ENCODE results near the gene NPEPL1.

The NPEPL1 gene

GRCh38 chr20:58657986-58658385 lies 34.6 kb upstream of the NPEPL1 start:
- H3K4me3 ChIP-seq (ENCODE audit: low read depth in 1 of 5, low read length in 5 of 5) = no peak overlapping the region
- no peaks in the 10 kb centered on the region for H3K27me3 ChIP-seq (ENCODE audit: control insufficient read depth in 5 of 5, insufficient read depth in 4 of 5, low read length in 5 of 5)
- H3K36me3 ChIP-seq (ENCODE audit: control insufficient read depth in 5 of 5, insufficient read depth in 5 of 5, low read length in 5 of 5) = peaks cover 4 to 15% (median 11%) of the 10 kb centered on the region in 5 donors
- H3K9ac ChIP-seq (ENCODE audit: low read length in 5 of 5) = no peak overlapping the region
- no peak overlapping the region for H3K27ac ChIP-seq (ENCODE audit: low read depth, low read length)
- H3K9me3 ChIP-seq (ENCODE audit: control insufficient read depth in 5 of 5, low read length in 5 of 5) = no peaks in the 10 kb centered on the region
- H3K4me1 ChIP-seq (ENCODE audit: control insufficient read depth in 5 of 5, insufficient read depth in 5 of 5, low read length in 5 of 5) = peaks cover 2 to 53% (median 46%) of the 10 kb centered on the region in 5 donors

GRCh38 chr20:58658760-58659159 lies 33.8 kb upstream of the NPEPL1 start:
- Histone ChIP-seq H3K4me3 (ENCODE audit: low read depth in 1 of 5, low read length in 5 of 5) (no peak overlapping the region), H3K4me1 (ENCODE audit: control insufficient read depth in 5 of 5, insufficient read depth in 5 of 5, low read length in 5 of 5) (peaks cover 0 to 48% (median 41%) of the 10 kb centered on the region in 5 donors), H3K9ac (ENCODE audit: low read length in 5 of 5) (peak overlapping the region in 1 of 5 donors; percentile 10), H3K36me3 (ENCODE audit: control insufficient read depth in 5 of 5, insufficient read depth in 5 of 5, low read length in 5 of 5) (peaks cover 7 to 18% (median 15%) of the 10 kb centered on the region in 5 donors), H3K27me3 (ENCODE audit: control insufficient read depth in 5 of 5, insufficient read depth in 4 of 5, low read length in 5 of 5) (no peaks in the 10 kb centered on the region), H3K9me3 (ENCODE audit: control insufficient read depth in 5 of 5, low read length in 5 of 5) (no peaks in the 10 kb centered on the region), H3K27ac (ENCODE audit: low read depth, low read length) (no peak overlapping the region)

GRCh38 chr20:58659841-58660240 lies 32.8 kb upstream of the NPEPL1 start:
- peaks cover 7 to 27% (median 18%) of the 10 kb centered on the region in 5 donors for H3K36me3 ChIP-seq (ENCODE audit: control insufficient read depth in 5 of 5, insufficient read depth in 5 of 5, low read length in 5 of 5)
- no peaks in the 10 kb centered on the region for H3K9me3 ChIP-seq (ENCODE audit: control insufficient read depth in 5 of 5, low read length in 5 of 5)
- H3K4me1 ChIP-seq (ENCODE audit: control insufficient read depth in 5 of 5, insufficient read depth in 5 of 5, low read length in 5 of 5) = peaks cover 0 to 48% (median 36%) of the 10 kb centered on the region in 5 donors
- no peaks in the 10 kb centered on the region for H3K27me3 ChIP-seq (ENCODE audit: control insufficient read depth in 5 of 5, insufficient read depth in 4 of 5, low read length in 5 of 5)
- H3K4me3 ChIP-seq (ENCODE audit: low read depth in 1 of 5, low read length in 5 of 5) = no peak overlapping the region
- H3K9ac ChIP-seq (ENCODE audit: low read length in 5 of 5) = peak overlapping the region in 2 of 5 donors; percentile 33 to 46
- no peak overlapping the region for H3K27ac ChIP-seq (ENCODE audit: low read depth, low read length)

GRCh38 chr20:58660855-58661597 lies 31.6 kb upstream of the NPEPL1 start:
- no peak overlapping the region for H3K4me3 ChIP-seq (ENCODE audit: low read depth in 1 of 5, low read length in 5 of 5)
- H3K36me3 ChIP-seq (ENCODE audit: control insufficient read depth in 5 of 5, insufficient read depth in 5 of 5, low read length in 5 of 5) = peaks cover 3 to 29% (median 18%) of the 10 kb centered on the region in 5 donors
- H3K9me3 ChIP-seq (ENCODE audit: control insufficient read depth in 5 of 5, low read length in 5 of 5) = no peaks in the 10 kb centered on the region
- H3K4me1 ChIP-seq (ENCODE audit: control insufficient read depth in 5 of 5, insufficient read depth in 5 of 5, low read length in 5 of 5) = peaks cover 0 to 39% (median 24%) of the 10 kb centered on the region in 5 donors
- peak overlapping the region in 2 of 5 donors; percentile 21 to 32 for H3K9ac ChIP-seq (ENCODE audit: low read length in 5 of 5)
- H3K27ac ChIP-seq (ENCODE audit: low read depth, low read length) = no peak overlapping the region
- no peaks in the 10 kb centered on the region for H3K27me3 ChIP-seq (ENCODE audit: control insufficient read depth in 5 of 5, insufficient read depth in 4 of 5, low read length in 5 of 5)

GRCh38 chr20:58661598-58662473 lies 30.8 kb upstream of the NPEPL1 start:
- Histone ChIP-seq H3K4me1 (ENCODE audit: control insufficient read depth in 5 of 5, insufficient read depth in 5 of 5, low read length in 5 of 5) (peaks cover 0 to 32% (median 18%) of the 10 kb centered on the region in 5 donors), H3K36me3 (ENCODE audit: control insufficient read depth in 5 of 5, insufficient read depth in 5 of 5, low read length in 5 of 5) (peaks cover 5 to 29% (median 19%) of the 10 kb centered on the region in 5 donors), H3K27me3 (ENCODE audit: control insufficient read depth in 5 of 5, insufficient read depth in 4 of 5, low read length in 5 of 5) (no peaks in the 10 kb centered on the region), H3K9ac (ENCODE audit: low read length in 5 of 5) (peak overlapping the region in 2 of 5 donors; percentile 21 to 25), H3K4me3 (ENCODE audit: low read depth in 1 of 5, low read length in 5 of 5) (no peak overlapping the region), H3K27ac (ENCODE audit: low read depth, low read length) (no peak overlapping the region), H3K9me3 (ENCODE audit: control insufficient read depth in 5 of 5, low read length in 5 of 5) (no peaks in the 10 kb centered on the region)

DNA sequence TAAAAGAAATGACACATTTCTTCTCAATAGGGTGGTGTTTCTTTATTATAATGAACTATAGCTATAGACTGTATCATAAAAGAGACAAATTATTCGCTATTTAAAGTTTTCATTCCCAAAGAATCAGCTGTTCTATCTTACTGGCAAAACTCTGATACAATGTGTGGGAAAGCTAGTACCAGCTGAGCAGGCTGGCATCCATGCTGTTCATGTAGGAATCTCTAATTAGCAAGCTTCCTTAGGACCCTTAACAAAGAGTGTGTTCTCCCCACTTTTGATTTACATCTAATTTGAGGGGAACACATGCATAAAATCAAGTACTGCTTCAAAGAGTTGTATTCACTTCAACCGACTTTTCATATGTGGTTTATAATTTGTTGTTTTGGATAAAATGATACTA lies 28.3 kb upstream of the NPEPL1 start:
- no peak overlapping the region for H3K4me3 ChIP-seq (ENCODE audit: low read depth in 1 of 5, low read length in 5 of 5)
- no peaks in the 10 kb centered on the region for H3K27me3 ChIP-seq (ENCODE audit: control insufficient read depth in 5 of 5, insufficient read depth in 4 of 5, low read length in 5 of 5)
- H3K4me1 ChIP-seq (ENCODE audit: control insufficient read depth in 5 of 5, insufficient read depth in 5 of 5, low read length in 5 of 5) = peaks cover 0 to 20% (median 0%) of the 10 kb centered on the region in 5 donors
- peaks cover 9 to 49% (median 39%) of the 10 kb centered on the region in 5 donors for H3K36me3 ChIP-seq (ENCODE audit: control insufficient read depth in 5 of 5, insufficient read depth in 5 of 5, low read length in 5 of 5)
- H3K27ac ChIP-seq (ENCODE audit: low read depth, low read length) = no peak overlapping the region
- no peak overlapping the region for H3K9ac ChIP-seq (ENCODE audit: low read length in 5 of 5)
- no peaks in the 10 kb centered on the region for H3K9me3 ChIP-seq (ENCODE audit: control insufficient read depth in 5 of 5, low read length in 5 of 5)

GRCh38 chr20:58664883-58665282 lies 27.7 kb upstream of the NPEPL1 start:
- Histone ChIP-seq H3K36me3 (ENCODE audit: control insufficient read depth in 5 of 5, insufficient read depth in 5 of 5, low read length in 5 of 5) (peaks cover 12 to 55% (median 45%) of the 10 kb centered on the region in 5 donors), H3K27ac (ENCODE audit: low read depth, low read length) (no peak overlapping the region)

DNA sequence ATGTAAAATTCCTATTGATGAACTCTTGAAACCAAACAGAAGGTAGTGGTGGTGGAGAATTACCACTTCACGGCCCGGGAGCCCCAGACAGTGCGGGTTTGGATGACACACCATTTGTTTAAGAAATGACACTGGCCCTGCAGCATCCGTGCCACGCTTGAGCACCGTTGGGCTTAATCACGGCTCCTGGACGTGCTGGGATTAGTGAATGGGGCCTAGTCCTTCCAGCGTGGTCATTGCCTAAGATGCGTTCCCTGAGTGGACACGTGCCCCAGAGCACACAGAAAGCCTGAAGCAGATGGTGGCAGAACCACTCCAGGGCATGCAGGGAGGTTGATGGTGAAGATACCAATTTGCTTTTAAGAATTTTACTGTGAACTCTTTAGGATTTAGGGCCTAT lies 27.0 kb upstream of the NPEPL1 start:
- no peaks in the 10 kb centered on the region for H3K9me3 ChIP-seq (ENCODE audit: control insufficient read depth in 5 of 5, low read length in 5 of 5)
- H3K9ac ChIP-seq (ENCODE audit: low read length in 5 of 5) = no peak overlapping the region
- no peak overlapping the region for H3K4me3 ChIP-seq (ENCODE audit: low read depth in 1 of 5, low read length in 5 of 5)
- peaks cover 0 to 11% (median 0%) of the 10 kb centered on the region in 5 donors for H3K4me1 ChIP-seq (ENCODE audit: control insufficient read depth in 5 of 5, insufficient read depth in 5 of 5, low read length in 5 of 5)
- peaks cover 19 to 62% (median 52%) of the 10 kb centered on the region in 5 donors for H3K36me3 ChIP-seq (ENCODE audit: control insufficient read depth in 5 of 5, insufficient read depth in 5 of 5, low read length in 5 of 5)
- no peaks in the 10 kb centered on the region for H3K27me3 ChIP-seq (ENCODE audit: control insufficient read depth in 5 of 5, insufficient read depth in 4 of 5, low read length in 5 of 5)
- no peak overlapping the region for H3K27ac ChIP-seq (ENCODE audit: low read depth, low read length)

More at GRCh38 chr20:58664883-58665282, 27.7 kb upstream of the NPEPL1 start:
- no peaks in the 10 kb centered on the region for H3K9me3 ChIP-seq (ENCODE audit: control insufficient read depth in 5 of 5, low read length in 5 of 5)
- H3K27me3 ChIP-seq (ENCODE audit: control insufficient read depth in 5 of 5, insufficient read depth in 4 of 5, low read length in 5 of 5) = no peaks in the 10 kb centered on the region
- H3K4me1 ChIP-seq (ENCODE audit: control insufficient read depth in 5 of 5, insufficient read depth in 5 of 5, low read length in 5 of 5) = peaks cover 0 to 15% (median 0%) of the 10 kb centered on the region in 5 donors
- no peak overlapping the region for H3K4me3 ChIP-seq (ENCODE audit: low read depth in 1 of 5, low read length in 5 of 5)
- peak overlapping the region in 1 of 5 donors; percentile 48 for H3K9ac ChIP-seq (ENCODE audit: low read length in 5 of 5)

- no peaks in the 10 kb centered on the region for H3K27me3 ChIP-seq (ENCODE audit: control insufficient read depth in 5 of 5, insufficient read depth in 4 of 5, low read length in 5 of 5)
- no peak overlapping the region for H3K4me3 ChIP-seq (ENCODE audit: low read depth in 1 of 5, low read length in 5 of 5)
- H3K9ac ChIP-seq (ENCODE audit: low read length in 5 of 5) = peak overlapping the region in 1 of 5 donors; percentile 48
- H3K27ac ChIP-seq (ENCODE audit: low read depth, low read length) = no peak overlapping the region
- H3K36me3 ChIP-seq (ENCODE audit: control insufficient read depth in 5 of 5, insufficient read depth in 5 of 5, low read length in 5 of 5) = peaks cover 24 to 63% (median 49%) of the 10 kb centered on the region in 5 donors
- H3K4me1 ChIP-seq (ENCODE audit: control insufficient read depth in 5 of 5, insufficient read depth in 5 of 5, low read length in 5 of 5) = peaks cover 0 to 6% (median 0%) of the 10 kb centered on the region in 5 donors
- no peaks in the 10 kb centered on the region for H3K9me3 ChIP-seq (ENCODE audit: control insufficient read depth in 5 of 5, low read length in 5 of 5)
Observed at GRCh38 chr20:58666702-58667101, 25.9 kb upstream of the NPEPL1 start.

Data from subcutaneous abdominal adipose tissue (tissue), 5 donors.